ENCODE results near the gene NONO.
"Not testable (repeated sequence)": the region's sequence is repeated elsewhere in the genome, so short reads cannot be mapped to it uniquely, and the experiment has no call there.

NONO gene

GRCh38 chrX:71283403-71284143 lies at the start of gene NONO:
Gene NONO, plus strand, starts transcription at chrX:71283635. Its CDS starts 7,003 bp downstream, at chrX:71290638.
- peak; percentile 97 for DNase-seq (ENCODE audit: low spot score)

- DNase-seq (ENCODE audit: low spot score) = no peak
Measured at GRCh38 chrX:71235482-71235881, 48.0 kb upstream of the NONO start.

GRCh38 chrX:71236836-71237235 lies 46.6 kb upstream of the NONO start:
- no peak for DNase-seq (ENCODE audit: low spot score)

GRCh38 chrX:71239781-71240180 lies 43.7 kb upstream of the NONO start:
- no peak for DNase-seq (ENCODE audit: low spot score)

- DNase-seq (ENCODE audit: low spot score) = no peak
Measured at GRCh38 chrX:71241301-71241700, 42.1 kb upstream of the NONO start.

GRCh38 chrX:71244359-71245128 lies 38.9 kb upstream of the NONO start:
- DNase-seq (ENCODE audit: low spot score) = no peak

GRCh38 chrX:71245159-71245558 lies 38.3 kb upstream of the NONO start:
- no peak for DNase-seq (ENCODE audit: low spot score)

- DNase-seq (ENCODE audit: low spot score) = no peak
Measured at GRCh38 chrX:71250841-71251240, 32.6 kb upstream of the NONO start.

GRCh38 chrX:71251466-71251973 lies 31.9 kb upstream of the NONO start:
- DNase-seq (ENCODE audit: low spot score) = no peak

GRCh38 chrX:71252221-71252620 lies 31.2 kb upstream of the NONO start:
- no peak for DNase-seq (ENCODE audit: low spot score)

- peak; percentile 36 for DNase-seq (ENCODE audit: low spot score)
Measured at GRCh38 chrX:71253253-71254091, 30.0 kb upstream of the NONO start.

GRCh38 chrX:71254092-71254963 lies 29.1 kb upstream of the NONO start, which contains the start of gene ZMYM3:
Gene ZMYM3, minus strand, starts transcription at chrX:71254140. Its CDS starts 885 bp downstream, at chrX:71253255.
- DNase-seq (ENCODE audit: low spot score) = peak; percentile 85

GRCh38 chrX:71256051-71256450 lies 27.4 kb upstream of the NONO start:
- no peak for DNase-seq (ENCODE audit: low spot score)

GRCh38 chrX:71256856-71257255 lies 26.6 kb upstream of the NONO start:
- no peak for DNase-seq (ENCODE audit: low spot score)

- not testable (repeated sequence) for DNase-seq (ENCODE audit: low spot score)
Measured at GRCh38 chrX:71268624-71269023, 14.8 kb upstream of the NONO start.

GRCh38 chrX:71269801-71270395 lies 13.5 kb upstream of the NONO start:
- DNase-seq (ENCODE audit: low spot score) = no peak

GRCh38 chrX:71272313-71272712 lies 11.1 kb upstream of the NONO start:
- DNase-seq (ENCODE audit: low spot score) = not testable (repeated sequence)

GRCh38 chrX:71281300-71281699 lies 2.1 kb upstream of the NONO start:
- not testable (repeated sequence) for DNase-seq (ENCODE audit: low spot score)

GRCh38 chrX:71282514-71283402 lies 677 bp upstream of the NONO start:
- DNase-seq (ENCODE audit: low spot score) = peak; percentile 85

- no peak for DNase-seq (ENCODE audit: low spot score)
Measured at GRCh38 chrX:71285929-71286328, 2.5 kb downstream of the NONO start.

Measured in CD4-positive, alpha-beta T cell treated with Interleukin-2 at 100 ng/mL for 4 hours (primary cell).